HepG2 (cell line): ENCODE measurements around the gene ITGB2. TPM values are rescaled to one million over a fixed set of nuclear protein-coding genes. Genes with fewer than 3 reads are reported as not detected.
"Not testable (repeated sequence)": the region's sequence is repeated elsewhere in the genome, so short reads cannot be mapped to it uniquely, and the experiment has no call there.

ENCODE experiments used
- BCL6 ChIP-seq: IDR thresholded peaks from 2 replicates; pipeline ENCODE4 v1.6.1; 2016; ENCODE audit warnings: missing genetic modification reagents, missing compliant biosample characterization
- CCDC6 ChIP-seq: sonication (generic); formaldehyde crosslinking; IDR thresholded peaks from 2 replicates; pipeline ENCODE4 v1.8.1; 2022; ENCODE audit warnings: mild to moderate bottlenecking, missing genetic modification reagents, moderate library complexity
- CHD4 ChIP-seq: fragments of 200-600 bp; sonication (generic); IDR thresholded peaks from 2 replicates; pipeline ENCODE4 v1.7.0; 2017; ENCODE audit warnings: mild to moderate bottlenecking, low read length, borderline replicate concordance
- EP300 ChIP-seq, 3 experiments: sonication (generic) in 1 of 3; formaldehyde crosslinking in 1 of 3; IDR thresholded peaks; 2 replicates each; pipeline versions ENCODE4 v1.5.1 to v1.6.1; 2011 to 2020; ENCODE audit warnings: low read depth in 2 of 3, low read length in 2 of 3, borderline replicate concordance in 1 of 3, improper control_type of control experiment in 1 of 3, mild to moderate bottlenecking in 1 of 3, missing genetic modification reagents in 1 of 3, moderate library complexity in 1 of 3
- ERF ChIP-seq: IDR thresholded peaks from 2 replicates; pipeline ENCODE4 v1.6.1; 2018; ENCODE audit warnings: missing biosample characterization, missing genetic modification reagents
- HMGXB4 ChIP-seq, 2 experiments: sonication (generic) in 1 of 2; formaldehyde crosslinking in 1 of 2; IDR thresholded peaks; 2 replicates each; pipeline versions ENCODE4 v1.4.0 to v1.6.1; 2018 to 2020; ENCODE audit warnings: missing genetic modification reagents in 2 of 2, borderline replicate concordance in 1 of 2, low read depth in 1 of 2, mild to moderate bottlenecking in 1 of 2, missing biosample characterization in 1 of 2
- HNF1B ChIP-seq: sonication (generic); formaldehyde crosslinking; IDR thresholded peaks from 2 replicates; pipeline ENCODE4 v1.5.1; 2020; ENCODE audit warnings: mild to moderate bottlenecking, moderate library complexity, missing genetic modification reagents
- HNRNPLL ChIP-seq: fragments of 200-400 bp; formaldehyde crosslinking; IDR thresholded peaks from 2 replicates; pipeline ENCODE4 v1.6.1; 2017; ENCODE audit warnings: mild to moderate bottlenecking, low read depth, low read length; ENCODE audit not compliant: poor library complexity, severe bottlenecking
- IKZF5 ChIP-seq: IDR thresholded peaks from 2 replicates; pipeline ENCODE4 v1.6.1; 2018; ENCODE audit warnings: missing genetic modification reagents, mild to moderate bottlenecking, missing compliant biosample characterization
- MIXL1 ChIP-seq: IDR thresholded peaks from 2 replicates; pipeline ENCODE4 v1.6.1; 2016
- NRL ChIP-seq: sonication (generic); formaldehyde crosslinking; IDR thresholded peaks from 2 replicates; pipeline ENCODE4 v1.5.0; 2020; ENCODE audit warnings: missing genetic modification reagents, mild to moderate bottlenecking, moderate library complexity, borderline replicate concordance
- PHF8 ChIP-seq: sonication (generic); formaldehyde crosslinking; IDR thresholded peaks from 2 replicates; pipeline ENCODE4 v1.5.0; 2020; ENCODE audit warnings: missing genetic modification reagents
- POGZ ChIP-seq: sonication (generic); formaldehyde crosslinking; IDR thresholded peaks from 2 replicates; pipeline ENCODE4 v1.4.0; 2020; ENCODE audit warnings: mild to moderate bottlenecking, missing genetic modification reagents
- RBFOX2 ChIP-seq: fragments of 200-400 bp; formaldehyde crosslinking; IDR thresholded peaks from 2 replicates; pipeline ENCODE4 v1.6.1; 2017; ENCODE audit warnings: low read depth, mild to moderate bottlenecking, low read length
- RBM39 ChIP-seq: fragments of 200-400 bp; formaldehyde crosslinking; IDR thresholded peaks from one replicate; pipeline ENCODE4 v1.6.1; 2018; ENCODE audit warnings: antibody characterized with exemption, mild to moderate bottlenecking, low read depth, low read length; ENCODE audit not compliant: poor library complexity, severe bottlenecking
- SAP130 ChIP-seq: IDR thresholded peaks from 2 replicates; pipeline ENCODE4 v1.6.1; 2016; ENCODE audit warnings: low read depth
- SKI ChIP-seq: fragments of 450-650 bp; IDR thresholded peaks from one replicate; pipeline ENCODE4 v1.6.1; 2018; ENCODE audit warnings: mild to moderate bottlenecking; ENCODE audit not compliant: partially characterized antibody
- SPEN ChIP-seq: sonication (generic); formaldehyde crosslinking; IDR thresholded peaks from 2 replicates; pipeline ENCODE4 v1.5.1; 2020; ENCODE audit warnings: low read depth, mild to moderate bottlenecking, missing genetic modification reagents
- ZBTB25 ChIP-seq: IDR thresholded peaks from 2 replicates; pipeline ENCODE4 v1.6.1; 2018; ENCODE audit warnings: missing genetic modification reagents
- ZNF331 ChIP-seq: sonication (generic); formaldehyde crosslinking; IDR thresholded peaks from 2 replicates; pipeline ENCODE4 v1.4.0; 2020; ENCODE audit warnings: missing genetic modification reagents
- ZNF605 ChIP-seq: sonication (generic); formaldehyde crosslinking; IDR thresholded peaks from 2 replicates; pipeline ENCODE4 v1.8.0; 2022; ENCODE audit warnings: mild to moderate bottlenecking, missing genetic modification reagents
- ZSCAN30 ChIP-seq: sonication (generic); formaldehyde crosslinking; IDR thresholded peaks from 2 replicates; pipeline ENCODE4 v1.5.0; 2020; ENCODE audit warnings: mild to moderate bottlenecking, missing genetic modification reagents
- polyA plus RNA-seq, 8 experiments: library from polyadenylated mRNA; depleted of rRNA in 3 of 8; stranded (reverse) in 7 of 8; unstranded in 1 of 8; fragments of >200 nt; fragmentation: Illumina TruSeq in 4 of 8; extraction: Trizol in 4 of 8; gene quantifications; 2 replicates each; pipeline versions ENCODE4 v1.2.1 to v1.2.3, GENCODE V29; 2011 to 2016; ENCODE audit warnings: low read depth in 4 of 8, missing spikeins in 1 of 8, mixed read lengths in 1 of 8; ENCODE audit not compliant: insufficient read depth in 1 of 8
- total RNA-seq, 5 experiments: library from RNA; depleted of rRNA; stranded (reverse); fragments of >200 nt; fragmentation: Illumina TruSeq; extraction: Trizol; gene quantifications; 2 replicates each; pipeline ENCODE4 v1.2.3, GENCODE V29; 2016; ENCODE audit warnings: low read depth in 1 of 5

ITGB2 gene
- total and polyA plus RNA-seq, 2 of the 13 experiments (the other 11 are each of a cell fraction or from before 2014, with no cell fraction given): 4.2 to 18.0 TPM

GRCh38 chr21:44912506-44913412 is 7.9 kb downstream of the ITGB2 start (continued):
- TF ChIP-seq CHD4 (peak; percentile 61; the same call in 1 of the 2 replicates), MIXL1 (CRISPR knock-in tag) (peak; percentile 33; the same call in 1 of the 2 replicates), ZBTB25 (0 out of 2 replicates have a peak, but pooled peaks have one; percentile 36), HNRNPLL (peak; percentile 33), SPEN (CRISPR knock-in tag) (peak; percentile 88), HNF1B (peak; percentile 6), CCDC6 (CRISPR knock-in tag) (0 out of 2 replicates have a peak, but pooled peaks have one; percentile 9), ZNF605 (CRISPR knock-in tag) (peak; percentile 74; the same call in 1 of the 2 replicates), ERF (CRISPR knock-in tag) (peak; percentile 32; the same call in 1 of the 2 replicates), ZNF331 (CRISPR knock-in tag) (0 out of 2 replicates have a peak, but pooled peaks have one; percentile 6), POGZ (CRISPR knock-in tag) (peak; percentile 30), BCL6 (CRISPR knock-in tag) (peak; percentile 66), PHF8 (CRISPR knock-in tag) (peak; percentile 32), NRL (peak; percentile 42; the same call in 1 of the 2 replicates), SKI (peak; percentile 11), RBM39 (peak; percentile 44), ZSCAN30 (CRISPR knock-in tag) (0 out of 2 replicates have a peak, but pooled peaks have one; percentile 70), HMGXB4 (CRISPR knock-in tag; IDR thresholded peaks at IDR 0.05; ENCODE audit: borderline replicate concordance in 1 of 2, low read depth in 1 of 2) (peak in 1 of 2 experiments; percentile 74; a peak in 2 of 4 replicates), RBFOX2 (peak; percentile 76), EP300 (IDR thresholded peaks at IDR 0.05; ENCODE audit: low read depth in 2 of 2, low read length in 2 of 2) (peak in 1 of 2 experiments; percentile 44; a peak in 2 of 4 replicates), SAP130 (CRISPR knock-in tag) (peak; percentile 96), IKZF5 (CRISPR knock-in tag) (peak; percentile 70)
- TF ChIP-seq EP300 (CRISPR knock-in tag; IDR thresholded peaks at IDR 0.05; ENCODE audit: borderline replicate concordance): not testable (repeated sequence)
